Right lobe of liver (tissue), 6 donors: ENCODE measurements around the gene ERVH48-1. TPM values are rescaled to one million over a fixed set of nuclear protein-coding genes. Genes with fewer than 3 reads are reported as not detected.

ENCODE experiments used
- ATAC-seq, 4 donors: fragments of 200-7000 bp; cut with Tn5 transposase; one replicate each; pipeline ENCODE4 v1.9.1; 2020; ENCODE audit warnings: mild to moderate bottlenecking in 4 of 4, moderate library complexity in 4 of 4
- DNase-seq, 3 donors: peaks; one replicate each; pipeline ENCODE4 v3.0.0-alpha.2; 2020
- H3K27ac ChIP-seq, 3 donors: fragments of 200-600 bp; one replicate each; pipeline ENCODE4 v1.8.0; 2022
- H3K27me3 ChIP-seq, 2 donors: fragments of 200-600 bp; one replicate each; pipeline ENCODE4 v1.8.0; 2022
- H3K36me3 ChIP-seq, 4 donors: fragments of 200-600 bp; sonication (generic) in 1 of 4; one replicate each; pipeline versions ENCODE4 v1.5.1 to v1.8.0; 2017 to 2022; ENCODE audit warnings: control low read depth in 1 of 4
- H3K4me1 ChIP-seq, 4 donors: fragments of 200-600 bp; sonication (generic) in 1 of 4; one replicate each; pipeline versions ENCODE4 v1.5.1 to v1.8.0; 2017 to 2022; ENCODE audit warnings: control low read depth in 1 of 4
- H3K4me3 ChIP-seq, 3 donors: fragments of 200-600 bp; one replicate each; pipeline ENCODE4 v1.8.0; 2022
- H3K9me3 ChIP-seq, 4 donors: fragments of 200-600 bp; sonication (generic) in 1 of 4; one replicate each; pipeline versions ENCODE4 v1.5.1 to v1.8.0; 2017 to 2022; ENCODE audit warnings: control low read depth in 1 of 4
- CTCF ChIP-seq, 4 donors: fragments of 200-600 bp in 3 of 4; fragments of 450-650 bp in 1 of 4; IDR thresholded peaks; one replicate each; pipeline versions ENCODE4 v1.5.1 to v1.8.0; 2016 to 2022; ENCODE audit warnings: antibody characterized with exemption in 4 of 4, mild to moderate bottlenecking in 2 of 4
- POLR2A ChIP-seq: fragments of 450-650 bp; IDR thresholded peaks from one replicate; pipeline ENCODE4 v1.6.1; 2017; ENCODE audit warnings: antibody characterized with exemption, mild to moderate bottlenecking
- WGBS: methylation state at CpG from one replicate; pipeline ENCODE4 v1.1.6; 2018; ENCODE audit warnings: low coverage, low lambda C conversion rate; ENCODE audit not compliant: insufficient coverage; ENCODE audit errors: missing lambda C conversion rate; 5-methylcytosine and 5-hydroxymethylcytosine counted together
- intact Hi-C, 2 donors: fragments of 100-400 bp; cut with DNase I; formaldehyde crosslinking; loops; one replicate each; pipeline versions ENCODE4 v1.11.2 to v1.14.1; 2022
- total RNA-seq, 6 experiments: library from RNA; depleted of rRNA in 2 of 6; stranded (reverse); fragments of >200 nt in 2 of 6; fragmentation: NEBNext Ultra II Directional in 3 of 6; extraction: Animal tissue kit (Norgen Biotek cat#: 25700) in 3 of 6; gene quantifications; one replicate each; pipeline versions ENCODE4 v1.1.0 to v1.2.4, GENCODE V29; 2016 to 2023
- donor health status: DM: no; HTN: yes; CAD: no.
- donor health status: DM: no; HTN: no; CAD: no.
- donor health status: DM: no; HTN: no; CAD: no.
- donor health status: DM: no; HTN: yes; CAD: no.
- donor health status: DM: no; HTN: yes; CAD: no.

Gene ERVH48-1
- total RNA-seq, 6 experiments from 2014 or later, result 0.09 to 0.10 TPM; not detected in 4

GRCh38 chr21:42892582-42892930, 32.9 kb downstream of the ERVH48-1 start:
- peak overlapping the region; percentile 81 to 95 (median 83) for H3K4me3 ChIP-seq
- intact Hi-C loops, result no loop called here
- H3K4me1 ChIP-seq, result peaks cover 0 to 5% (median 0%) of the 10 kb centered on the region in 4 donors
- ATAC-seq, result peak in 3 of 4 donors; percentile 25 to 51 (median 35)
- no peaks in the 10 kb centered on the region for H3K27me3 ChIP-seq
- H3K27ac ChIP-seq, result peak overlapping the region; percentile 86 to 89 (median 88)
- TF ChIP-seq CTCF (IDR thresholded peaks at IDR 0.05), result no peak
- no peak for TF ChIP-seq POLR2A
- H3K9me3 ChIP-seq, result no peaks in the 10 kb centered on the region
- 9% methylated on average over 18 of the region's 18 CpGs for WGBS
- peaks cover 0 to 9% (median 4%) of the 10 kb centered on the region in 4 donors for H3K36me3 ChIP-seq
- no peak for DNase-seq

- intact Hi-C loops, result no loop called here
- Histone ChIP-seq H3K27ac (no peak overlapping the region), H3K36me3 (no peaks in the 10 kb centered on the region), H3K27me3 (no peaks in the 10 kb centered on the region), H3K4me1 (peaks cover 0 to 2% (median 0%) of the 10 kb centered on the region in 4 donors), H3K4me3 (no peak overlapping the region), H3K9me3 (no peaks in the 10 kb centered on the region)
- DNase-seq (no peak), ATAC-seq (no peak)
- TF ChIP-seq POLR2A (no peak), CTCF (IDR thresholded peaks at IDR 0.05) (no peak)
- WGBS, result 93% methylated on average over 5 of the region's 5 CpGs
Measured at GRCh38 chr21:42887326-42887725, 38.1 kb downstream of the ERVH48-1 start.

- H3K4me3 ChIP-seq, result no peak overlapping the region
- WGBS, result 89% methylated on average over 1 of the region's 1 CpG
- no peak overlapping the region for H3K27ac ChIP-seq
- DNase-seq, result no peak
- TF ChIP-seq CTCF (IDR thresholded peaks at IDR 0.05) (no peak), POLR2A (no peak)
- no peaks in the 10 kb centered on the region for H3K27me3 ChIP-seq
- no peaks in the 10 kb centered on the region for H3K36me3 ChIP-seq
- H3K4me1 ChIP-seq, result no peaks in the 10 kb centered on the region
- H3K9me3 ChIP-seq, result no peaks in the 10 kb centered on the region
- ATAC-seq, result no peak
- intact Hi-C loops, result no loop called here
Measured at GRCh38 chr21:42883921-42884320, 41.5 kb downstream of the ERVH48-1 start.

- Histone ChIP-seq H3K27ac (no peak overlapping the region), H3K4me1 (peaks cover 0 to 12% (median 4%) of the 10 kb centered on the region in 4 donors), H3K9me3 (no peaks in the 10 kb centered on the region), H3K36me3 (peaks cover 0 to 1% (median 0%) of the 10 kb centered on the region in 4 donors), H3K4me3 (peak overlapping the region; percentile 97 to 100 (median 100)), H3K27me3 (no peaks in the 10 kb centered on the region)
- no peak for DNase-seq
- 86% methylated on average over 6 of the region's 6 CpGs for WGBS
- TF ChIP-seq CTCF (IDR thresholded peaks at IDR 0.05), result no peak
- TF ChIP-seq POLR2A, result no peak
- intact Hi-C loops, result no loop called here
- no peak for ATAC-seq
Measured at GRCh38 chr21:42880352-42880751, 45.1 kb downstream of the ERVH48-1 start.
